Activated CD8-positive, alpha-beta memory T cell treated with anti-CD3 and anti-CD28 coated beads for 4 hours (primary cell): ENCODE measurements around the gene AHNAK2.

Source experiments
- DNase-seq, 2 donors: peaks; one replicate each; pipeline ENCODE4 v3.0.0-alpha.2; 2020; ENCODE audit warnings: low read depth in 2 of 2

The AHNAK2 gene

GRCh38 chr14:104973385-104974145 is 4.6 kb downstream of the AHNAK2 start:
- DNase-seq, result no peak

- DNase-seq, result no peak
These were observed 5.1 kb downstream of the AHNAK2 start for GRCh38 chr14:104973135-104973384.

- DNase-seq, result no peak
These were observed 5.7 kb downstream of the AHNAK2 start for GRCh38 chr14:104972301-104973134.

GRCh38 chr14:104971447-104972240 is 6.5 kb downstream of the AHNAK2 start:
- no peak for DNase-seq

- DNase-seq, result no peak
These were observed 7.7 kb downstream of the AHNAK2 start for GRCh38 chr14:104970231-104971068.

- DNase-seq, result no peak
These were observed 8.4 kb downstream of the AHNAK2 start for GRCh38 chr14:104969741-104970230.

GRCh38 chr14:104968541-104969401 is 9.4 kb downstream of the AHNAK2 start:
- no peak for DNase-seq

GRCh38 chr14:104968153-104968527 is 10.0 kb downstream of the AHNAK2 start:
- no peak for DNase-seq

GRCh38 chr14:104967386-104968152 is 10.6 kb downstream of the AHNAK2 start:
- DNase-seq, result no peak

- DNase-seq, result no peak
These were observed 11.2 kb downstream of the AHNAK2 start for GRCh38 chr14:104966981-104967385.

- no peak for DNase-seq
These were observed 11.8 kb downstream of the AHNAK2 start for GRCh38 chr14:104966261-104966865.

- no peak for DNase-seq
These were observed 12.5 kb downstream of the AHNAK2 start for GRCh38 chr14:104965561-104966231.

- DNase-seq, result no peak
These were observed 13.6 kb downstream of the AHNAK2 start for GRCh38 chr14:104964546-104964945.

- no peak for DNase-seq
These were observed 20.7 kb downstream of the AHNAK2 start for GRCh38 chr14:104957146-104958113.

GRCh38 chr14:104956290-104956890 is 21.8 kb downstream of the AHNAK2 start:
- no peak for DNase-seq

GRCh38 chr14:104955396-104955770 is 22.8 kb downstream of the AHNAK2 start:
- DNase-seq, result no peak

GRCh38 chr14:104954746-104955395 is 23.3 kb downstream of the AHNAK2 start:
- DNase-seq, result no peak
